ENCODE data around the gene TNNT1.
"Not testable (repeated sequence)": the region's sequence is repeated elsewhere in the genome, so short reads cannot be mapped to it uniquely, and the experiment has no call there.

TNNT1 gene

GRCh38 chr19:55109527-55110291 lies 39.3 kb downstream of the TNNT1 start:
- DNase-seq (ENCODE audit: low read depth), result no peak

GRCh38 chr19:55107252-55107651 lies 41.8 kb downstream of the TNNT1 start:
- DNase-seq (ENCODE audit: low read depth), result not testable (repeated sequence)

GRCh38 chr19:55106591-55106990 lies 42.4 kb downstream of the TNNT1 start:
- no peak for DNase-seq (ENCODE audit: low read depth)

GRCh38 chr19:55105237-55105636 lies 43.8 kb downstream of the TNNT1 start:
- no peak for DNase-seq (ENCODE audit: low read depth)

GRCh38 chr19:55103190-55103589 lies 45.8 kb downstream of the TNNT1 start:
- DNase-seq (ENCODE audit: low read depth), result no peak

GRCh38 chr19:55101261-55101660 lies 47.7 kb downstream of the TNNT1 start:
- DNase-seq (ENCODE audit: low read depth), result no peak

- no peak for DNase-seq (ENCODE audit: low read depth)
Observed at GRCh38 chr19:55099557-55100506, 49.2 kb downstream of the TNNT1 start.

- no peak for DNase-seq (ENCODE audit: low read depth)
Observed at GRCh38 chr19:55098716-55099556, 50.1 kb downstream of the TNNT1 start.

GRCh38 chr19:55097864-55098715 lies 50.9 kb downstream of the TNNT1 start:
- no peak for DNase-seq (ENCODE audit: low read depth)

- no peak for DNase-seq (ENCODE audit: low read depth)
Observed at GRCh38 chr19:55096061-55096701, 52.8 kb downstream of the TNNT1 start.

GRCh38 chr19:55095260-55096060 lies 53.5 kb downstream of the TNNT1 start:
- DNase-seq (ENCODE audit: low read depth), result no peak

- DNase-seq (ENCODE audit: low read depth), result no peak
Observed at GRCh38 chr19:55094456-55095259, 54.3 kb downstream of the TNNT1 start.

GRCh38 chr19:55092423-55093318 lies 56.3 kb downstream of the TNNT1 start:
- DNase-seq (ENCODE audit: low read depth), result no peak

GRCh38 chr19:55091955-55092354 lies 57.1 kb downstream of the TNNT1 start:
- no peak for DNase-seq (ENCODE audit: low read depth)

GRCh38 chr19:55091126-55091910 lies 57.7 kb downstream of the TNNT1 start:
- no peak for DNase-seq (ENCODE audit: low read depth)

GRCh38 chr19:55090564-55090963 lies 58.4 kb downstream of the TNNT1 start:
- DNase-seq (ENCODE audit: low read depth), result no peak

GRCh38 chr19:55089342-55089944 lies 59.6 kb downstream of the TNNT1 start:
- no peak for DNase-seq (ENCODE audit: low read depth)

All from stromal cell of bone marrow (primary cell).